HEK293 (cell line): Measurements from ENCODE around the gene RRP15.
A peak's percentile ranks its signal among the peaks of the same experiment; 100 is the strongest.

Experiments
- EGR2 ChIP-seq: fragments of 450-650 bp; formaldehyde crosslinking; IDR thresholded peaks from 2 replicates; pipeline ENCODE4 v1.5.1; 2016; ENCODE audit warnings: low read depth, missing biosample characterization, missing genetic modification characterization
- IKZF3 ChIP-seq: fragments of 450-650 bp; IDR thresholded peaks from 2 replicates; pipeline ENCODE4 v1.5.0; 2018; ENCODE audit warnings: missing biosample characterization, mild to moderate bottlenecking, missing genetic modification characterization, moderate library complexity
- KLF1 ChIP-seq: fragments of 450-650 bp; formaldehyde crosslinking; IDR thresholded peaks from 2 replicates; pipeline ENCODE4 v1.5.1; 2016; ENCODE audit warnings: missing biosample characterization, missing genetic modification characterization
- PRDM1 ChIP-seq: fragments of 450-650 bp; formaldehyde crosslinking; IDR thresholded peaks from 2 replicates; pipeline ENCODE4; 2016; ENCODE audit warnings: missing biosample characterization, missing genetic modification characterization
- RBAK ChIP-seq: fragments of 450-650 bp; formaldehyde crosslinking; IDR thresholded peaks from 2 replicates; pipeline ENCODE4 v1.5.1; 2016; ENCODE audit warnings: missing biosample characterization, missing genetic modification characterization
- SETDB1 ChIP-seq: IDR thresholded peaks from one replicate; pipeline ENCODE4 v1.6.1; 2017; ENCODE audit warnings: mild to moderate bottlenecking, low read length, moderate library complexity, mixed read lengths; ENCODE audit not compliant: insufficient read length
- TSHZ1 ChIP-seq: fragments of 450-650 bp; formaldehyde crosslinking; IDR thresholded peaks from 2 replicates; pipeline ENCODE4 v1.5.1; 2016; ENCODE audit warnings: missing biosample characterization, missing genetic modification characterization, borderline replicate concordance
- ZBTB17 ChIP-seq: fragments of 450-650 bp; formaldehyde crosslinking; IDR thresholded peaks from 2 replicates; pipeline ENCODE4 v1.5.1; 2016; ENCODE audit warnings: missing biosample characterization, missing genetic modification characterization
- ZFP69B ChIP-seq: fragments of 450-650 bp; formaldehyde crosslinking; IDR thresholded peaks from 2 replicates; pipeline ENCODE4 v1.5.1; 2016; ENCODE audit warnings: missing biosample characterization, missing genetic modification characterization
- ZNF10 ChIP-seq: fragments of 450-650 bp; formaldehyde crosslinking; IDR thresholded peaks from 2 replicates; pipeline ENCODE4 v1.5.1; 2017; ENCODE audit warnings: missing biosample characterization, missing genetic modification characterization
- ZNF155 ChIP-seq: fragments of 450-650 bp; formaldehyde crosslinking; IDR thresholded peaks from 2 replicates; pipeline ENCODE4 v1.5.1; 2016; ENCODE audit warnings: missing biosample characterization, missing genetic modification characterization
- ZNF214 ChIP-seq: fragments of 450-650 bp; formaldehyde crosslinking; IDR thresholded peaks from 2 replicates; pipeline ENCODE4 v1.5.1; 2017; ENCODE audit warnings: missing biosample characterization, mild to moderate bottlenecking, missing genetic modification characterization, borderline replicate concordance
- ZNF223 ChIP-seq: fragments of 450-650 bp; formaldehyde crosslinking; IDR thresholded peaks from 2 replicates; pipeline ENCODE4 v1.5.1; 2016; ENCODE audit warnings: missing biosample characterization, missing genetic modification characterization
- ZNF335 ChIP-seq: fragments of 450-650 bp; formaldehyde crosslinking; conservative IDR thresholded peaks from 2 replicates; pipeline ENCODE4 v1.5.1; 2016; ENCODE audit warnings: missing biosample characterization, missing genetic modification characterization
- ZNF362 ChIP-seq: fragments of 450-650 bp; formaldehyde crosslinking; IDR thresholded peaks from 2 replicates; pipeline ENCODE4 v1.5.1; 2016; ENCODE audit warnings: missing biosample characterization, missing genetic modification characterization
- ZNF366 ChIP-seq: fragments of 450-650 bp; formaldehyde crosslinking; conservative IDR thresholded peaks from 2 replicates; pipeline ENCODE4 v1.5.1; 2016; ENCODE audit warnings: missing biosample characterization, missing genetic modification characterization
- ZNF449 ChIP-seq: fragments of 450-650 bp; formaldehyde crosslinking; IDR thresholded peaks from 2 replicates; pipeline ENCODE4 v1.5.1; 2017; ENCODE audit warnings: missing biosample characterization, mild to moderate bottlenecking, missing genetic modification characterization, moderate library complexity
- ZNF518A ChIP-seq: fragments of 450-650 bp; formaldehyde crosslinking; conservative IDR thresholded peaks from 2 replicates; pipeline ENCODE4 v1.5.1; 2016; ENCODE audit warnings: low read depth, missing biosample characterization, missing genetic modification characterization
- ZNF558 ChIP-seq: fragments of 450-650 bp; formaldehyde crosslinking; IDR thresholded peaks from 2 replicates; pipeline ENCODE4 v1.5.1; 2016; ENCODE audit warnings: missing biosample characterization, missing genetic modification characterization
- ZNF560 ChIP-seq: fragments of 450-650 bp; formaldehyde crosslinking; IDR thresholded peaks from 2 replicates; pipeline ENCODE4 v1.5.1; 2017; ENCODE audit warnings: missing biosample characterization, missing genetic modification characterization, borderline replicate concordance
- ZNF639 ChIP-seq: fragments of 450-650 bp; formaldehyde crosslinking; IDR thresholded peaks from 2 replicates; pipeline ENCODE4 v1.5.1; 2016; ENCODE audit warnings: missing biosample characterization, missing genetic modification characterization
- ZNF660 ChIP-seq: fragments of 450-650 bp; IDR thresholded peaks from 2 replicates; pipeline ENCODE4 v1.5.1; 2018; ENCODE audit warnings: missing biosample characterization, mild to moderate bottlenecking, missing genetic modification characterization
- ZNF692 ChIP-seq: fragments of 450-650 bp; formaldehyde crosslinking; IDR thresholded peaks from 2 replicates; pipeline ENCODE4 v1.5.1; 2016; ENCODE audit warnings: missing biosample characterization, missing genetic modification characterization
- ZNF701 ChIP-seq: fragments of 450-650 bp; formaldehyde crosslinking; IDR thresholded peaks from 2 replicates; pipeline ENCODE4 v1.5.1; 2016; ENCODE audit warnings: missing biosample characterization, missing genetic modification characterization
- ZNF776 ChIP-seq: fragments of 450-650 bp; formaldehyde crosslinking; IDR thresholded peaks from 2 replicates; pipeline ENCODE4 v1.5.0; 2017; ENCODE audit warnings: missing biosample characterization, missing genetic modification characterization, borderline replicate concordance

RRP15 gene

GRCh38 chr1:218347723-218348627, 62.9 kb downstream of the RRP15 start (continued):
- TF ChIP-seq ZNF362 (tag by site-specific recombination) (peak; percentile 86), ZFP69B (tag by site-specific recombination) (no peak), ZNF660 (tag by site-specific recombination) (no peak), ZNF692 (tag by site-specific recombination) (no peak), ZNF214 (no peak), RBAK (tag by site-specific recombination) (no peak), ZNF701 (no peak), ZNF558 (no peak), ZNF335 (tag by site-specific recombination) (peak; percentile 27; the same call in 1 of the 2 replicates), ZNF560 (tag by site-specific recombination) (no peak), ZNF155 (tag by site-specific recombination) (no peak), ZNF639 (tag by site-specific recombination) (no peak), ZNF366 (tag by site-specific recombination) (peak; percentile 33; the same call in 1 of the 2 replicates), ZNF10 (tag by site-specific recombination) (no peak), KLF1 (tag by site-specific recombination) (no peak), IKZF3 (tag by site-specific recombination) (peak; percentile 60; the same call in 1 of the 2 replicates), ZBTB17 (peak; percentile 53; the same call in 1 of the 2 replicates), EGR2 (tag by site-specific recombination) (no peak), ZNF449 (tag by site-specific recombination) (no peak), ZNF223 (no peak), SETDB1 (no peak), ZNF518A (no peak), PRDM1 (tag by site-specific recombination) (no peak), TSHZ1 (tag by site-specific recombination) (no peak), ZNF776 (no peak)
